Hematopoietic multipotent progenitor cell treated with erythropoietin and hydrocortisone succinate and interleukin-3 and kit ligand, for 8 days (in vitro differentiated cells): ENCODE results near the gene TPCN1.

ENCODE experiments used
- DNase-seq: peaks from one replicate; pipeline ENCODE4 v3.0.0-alpha.2; 2015

Gene TPCN1

DNA sequence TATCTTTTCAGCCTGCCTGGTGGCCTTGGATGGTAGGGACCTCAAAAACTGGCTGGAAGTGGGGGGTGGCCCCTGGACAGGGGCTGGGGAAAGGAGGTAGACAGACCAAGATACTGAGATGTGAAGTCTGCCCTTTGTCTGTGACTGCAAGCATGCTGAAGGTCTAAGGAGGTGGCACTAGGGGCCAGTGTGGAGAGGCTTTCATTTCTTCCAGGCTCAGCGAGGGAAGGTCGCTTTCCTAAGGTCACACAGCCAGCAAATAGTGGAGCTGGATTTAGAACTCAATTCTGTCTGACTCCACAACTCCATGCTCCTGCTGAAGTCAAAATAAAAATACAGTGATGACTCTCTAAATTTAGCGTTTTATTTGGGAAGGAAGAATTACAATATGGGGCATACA, 125.8 kb downstream of the TPCN1 start:
- no peak for DNase-seq

DNA sequence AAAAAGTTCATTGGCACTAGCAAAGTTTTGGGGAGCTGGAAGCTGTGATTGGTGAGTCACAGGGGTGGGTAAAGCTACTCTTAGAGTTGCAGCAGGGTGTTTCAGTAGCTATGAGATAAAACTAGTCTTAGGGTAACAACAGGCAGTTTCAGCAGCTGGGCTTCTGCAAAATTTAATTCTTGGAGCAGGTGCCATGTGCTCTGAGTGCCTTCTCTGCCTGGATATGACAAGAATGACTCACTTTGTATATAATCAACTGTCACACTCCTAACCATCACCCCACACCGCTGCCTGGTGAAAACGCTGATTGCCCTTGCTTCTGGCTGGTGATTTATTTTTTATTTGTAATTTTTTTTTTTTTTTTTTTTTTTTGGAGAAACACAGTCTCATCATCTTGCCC, 126.6 kb downstream of the TPCN1 start:
- DNase-seq = peak; percentile 81
